CD4-positive, alpha-beta T cell treated with Interleukin-4 for 1 hour (primary cell): ENCODE measurements around the gene CYP1A2.

ENCODE experiments used
- DNase-seq, 2 donors: peaks; one replicate each; pipeline ENCODE4 v3.0.0-alpha.2; 2020 to 2022

CYP1A2 gene

DNA sequence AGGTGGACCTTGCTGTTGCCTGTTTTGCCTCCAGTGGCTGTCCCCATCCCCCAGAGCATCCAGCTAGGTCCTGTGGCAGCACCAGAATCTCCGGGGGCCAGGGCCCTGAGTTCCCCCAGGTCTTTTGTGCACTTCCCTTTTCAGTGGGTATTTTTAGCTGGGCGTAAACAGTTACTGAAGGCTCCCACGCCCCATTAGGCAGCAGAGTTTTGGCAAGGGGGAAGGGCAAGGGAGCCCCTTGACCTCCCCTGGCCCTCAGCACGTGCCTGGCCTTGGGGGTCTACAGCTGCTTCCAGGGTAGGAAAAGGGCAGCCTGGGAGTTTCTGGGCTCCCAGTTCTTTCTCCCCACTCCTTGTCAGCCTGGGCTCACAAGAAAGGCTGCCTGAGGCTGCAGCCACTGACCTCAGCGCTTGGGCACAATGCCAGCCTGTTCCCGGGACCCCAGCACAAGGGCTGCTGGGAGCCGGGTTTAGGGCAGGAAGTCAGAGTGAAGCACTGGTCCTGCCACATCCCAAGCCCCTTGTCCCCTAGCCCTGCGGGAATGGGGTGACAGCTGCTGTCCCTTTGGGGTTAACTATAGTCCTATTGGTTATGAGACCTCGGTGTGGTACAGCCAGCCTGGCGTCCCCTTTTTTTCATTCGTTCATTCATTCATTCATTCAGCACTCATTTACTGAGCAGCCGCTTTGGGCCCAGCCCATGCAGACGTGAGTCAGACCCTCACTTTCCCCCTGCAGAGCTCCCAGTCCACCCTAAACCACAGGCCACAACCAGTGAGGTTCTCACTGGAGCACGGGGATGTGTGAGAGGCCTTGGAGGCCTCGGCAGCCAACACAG is 41.7 kb downstream of the CYP1A2 start:
- peak in 1 of 2 donors; percentile 55 for DNase-seq

DNA sequence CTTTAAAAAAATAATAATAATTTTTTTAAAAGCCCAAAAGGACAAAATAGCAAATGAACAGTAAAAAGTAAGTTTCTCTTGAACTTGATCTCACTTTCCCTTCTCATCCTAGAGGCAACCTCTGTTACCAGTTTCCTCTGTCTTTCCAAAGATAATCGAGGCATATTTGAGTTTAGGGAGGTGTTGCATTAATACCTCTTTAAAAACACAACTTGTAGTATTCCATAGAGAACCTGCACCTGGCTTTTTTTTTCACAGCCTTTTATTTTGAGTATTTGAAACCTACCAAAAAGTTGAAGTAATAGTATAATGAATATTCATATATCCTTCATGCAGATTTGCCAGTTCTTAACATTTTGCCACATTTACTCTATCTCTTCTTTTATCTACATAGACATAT is 42.4 kb downstream of the CYP1A2 start:
- DNase-seq: no peak

DNA sequence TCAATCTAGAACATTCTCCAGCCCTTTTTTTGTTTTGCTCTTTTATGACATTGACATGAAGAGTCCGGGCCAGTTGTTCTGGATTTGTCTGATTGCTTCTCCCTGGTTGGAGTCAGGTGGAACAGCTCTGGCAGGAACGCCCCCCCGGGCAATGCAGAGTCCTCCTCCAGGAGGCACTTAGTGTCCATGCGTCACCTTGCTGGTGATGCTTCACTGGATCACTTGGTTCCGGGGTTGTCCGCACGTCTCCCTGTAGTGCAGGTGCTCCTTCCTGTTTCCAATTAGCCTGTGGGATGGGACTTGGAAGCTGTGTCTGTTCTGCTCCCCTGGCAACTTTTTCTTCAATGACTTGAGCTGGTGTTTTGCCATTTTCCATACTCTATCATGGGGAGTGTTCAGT is 43.0 kb downstream of the CYP1A2 start:
- no peak for DNase-seq

DNA sequence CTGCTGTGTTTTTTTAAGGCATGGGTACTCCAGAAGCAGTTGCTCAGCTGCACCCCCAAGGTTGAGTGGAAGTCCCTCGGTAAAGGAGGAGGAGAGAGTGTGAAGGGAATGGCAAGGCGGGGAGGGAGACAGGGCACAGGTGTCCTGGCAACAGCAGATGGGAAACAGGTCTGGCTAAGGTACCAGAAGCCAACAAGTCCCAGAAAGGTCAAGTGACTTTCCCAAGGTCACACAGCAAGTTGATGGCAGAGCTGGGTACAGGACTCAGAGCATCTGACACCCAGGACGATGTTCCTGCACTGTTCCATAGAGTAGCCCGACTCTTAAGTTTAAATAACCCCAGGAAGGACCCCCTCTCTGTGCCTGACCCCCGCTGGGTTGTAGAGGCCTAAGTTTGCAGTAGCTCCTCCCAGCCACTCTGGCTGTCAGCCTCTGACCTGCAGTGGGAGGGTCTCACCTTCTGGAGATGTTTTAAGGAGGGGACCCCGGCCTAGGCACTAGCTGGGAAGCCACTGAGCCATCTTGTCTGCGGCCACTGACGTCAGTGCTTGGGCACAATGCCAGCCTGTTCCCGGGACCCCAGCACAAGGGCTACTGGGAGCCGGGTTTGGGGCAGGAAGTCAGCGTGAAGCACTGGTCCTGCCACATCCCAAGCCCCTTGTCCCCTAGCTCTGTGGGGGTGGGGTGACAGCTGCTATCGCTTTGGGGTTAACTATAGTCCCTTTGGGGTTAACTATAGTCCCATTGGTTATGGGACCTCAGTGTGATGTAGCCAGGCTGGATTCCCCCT is 43.8 kb downstream of the CYP1A2 start:
- DNase-seq: no peak

DNA sequence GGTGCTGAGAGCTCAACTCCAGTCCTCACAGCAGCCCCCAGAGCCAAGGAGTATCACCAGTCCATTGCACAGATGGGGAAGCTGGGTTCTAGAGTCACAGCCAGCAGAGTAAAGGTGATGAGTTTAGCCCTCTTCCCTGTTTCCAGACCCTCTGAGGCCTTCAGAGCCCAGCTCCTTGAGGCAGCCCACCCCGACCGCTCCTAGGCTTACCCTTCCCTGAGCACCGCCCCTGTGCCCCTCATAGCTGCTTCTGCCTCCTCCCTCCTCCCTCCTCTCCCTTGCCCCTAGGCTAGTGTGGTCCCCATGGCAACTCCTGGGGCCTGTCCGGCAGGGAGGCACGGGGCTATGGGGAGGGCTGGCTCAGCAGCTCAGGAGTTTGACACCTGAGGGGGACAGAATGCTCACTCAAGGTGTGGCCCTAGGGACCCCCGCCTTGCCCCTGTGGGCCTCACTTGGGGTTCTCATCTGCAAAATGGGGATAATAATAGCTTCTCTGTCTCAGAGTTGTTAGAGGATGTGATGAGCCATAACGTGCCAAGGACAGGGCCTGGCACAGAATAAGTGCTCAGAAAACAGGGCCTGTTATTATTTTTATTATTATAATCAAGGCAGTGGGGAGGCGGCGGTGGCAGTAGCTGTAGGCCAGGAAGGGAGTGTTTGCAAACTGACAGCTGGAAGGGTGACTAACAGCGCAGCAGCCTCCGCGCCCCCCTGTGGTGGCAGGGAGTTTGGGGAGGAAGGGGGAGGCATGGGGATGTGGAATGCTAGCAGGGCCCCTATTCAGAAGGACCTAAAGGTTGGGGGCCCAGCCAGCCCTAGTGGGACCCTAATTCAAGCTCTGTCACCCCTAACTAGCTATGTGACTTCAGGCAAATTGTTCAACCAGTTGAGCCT is 44.7 kb downstream of the CYP1A2 start:
- peak; percentile 78 to 82 for DNase-seq

DNA sequence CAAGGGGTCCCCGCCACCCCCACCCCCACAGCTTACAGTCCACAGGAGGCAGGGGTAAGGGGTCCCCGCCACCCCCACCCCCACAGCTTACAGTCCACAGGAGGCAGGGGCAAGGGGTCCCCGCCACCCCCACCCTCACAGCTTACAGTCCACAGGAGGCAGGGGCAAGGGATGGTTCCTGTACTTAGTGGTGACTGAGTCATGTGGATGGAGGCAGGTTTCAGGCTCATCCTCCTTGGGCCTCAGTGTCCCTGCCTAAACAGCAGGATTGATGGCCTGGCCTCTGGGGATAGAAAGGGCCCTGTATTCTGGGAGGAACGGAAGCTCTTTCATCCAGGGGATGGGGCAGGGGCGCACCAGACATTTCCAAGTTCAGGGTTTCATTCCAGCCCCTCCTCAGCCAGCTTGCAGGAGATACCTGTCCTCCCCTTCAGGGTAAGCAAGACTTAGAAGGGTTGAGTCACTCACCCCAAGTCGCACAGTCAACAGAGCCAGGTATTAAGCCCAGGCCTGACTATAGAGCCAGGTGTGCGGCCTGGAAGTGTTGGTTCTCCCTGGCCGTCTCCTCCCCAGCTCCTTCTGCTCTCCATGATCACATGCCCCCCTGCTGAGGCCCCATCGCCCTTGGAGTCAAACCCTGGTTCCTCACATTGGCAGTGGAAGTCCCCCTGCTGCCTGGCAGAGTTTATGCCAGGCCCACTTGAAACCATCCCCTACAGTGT is 45.8 kb downstream of the CYP1A2 start:
- no peak for DNase-seq

DNA sequence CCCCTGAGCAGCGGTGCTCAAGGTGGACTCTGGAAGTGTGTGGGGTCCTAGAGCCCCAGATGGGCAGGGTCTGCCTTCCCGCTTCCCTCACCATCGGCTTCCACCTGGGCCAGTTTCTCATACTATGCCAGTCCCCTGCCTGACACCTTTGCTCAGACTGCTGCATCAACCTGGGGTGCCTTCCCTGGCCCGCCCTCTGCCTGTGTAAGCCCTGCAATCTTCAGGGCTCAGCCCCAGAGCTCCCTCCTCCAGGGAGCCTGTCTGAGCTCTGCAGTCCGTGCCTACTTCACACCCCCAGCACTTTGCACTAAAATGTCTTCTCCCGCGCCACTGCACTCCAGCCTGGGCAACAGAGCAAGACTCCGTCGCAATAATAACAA is 46.3 kb downstream of the CYP1A2 start:
- no peak for DNase-seq

DNA sequence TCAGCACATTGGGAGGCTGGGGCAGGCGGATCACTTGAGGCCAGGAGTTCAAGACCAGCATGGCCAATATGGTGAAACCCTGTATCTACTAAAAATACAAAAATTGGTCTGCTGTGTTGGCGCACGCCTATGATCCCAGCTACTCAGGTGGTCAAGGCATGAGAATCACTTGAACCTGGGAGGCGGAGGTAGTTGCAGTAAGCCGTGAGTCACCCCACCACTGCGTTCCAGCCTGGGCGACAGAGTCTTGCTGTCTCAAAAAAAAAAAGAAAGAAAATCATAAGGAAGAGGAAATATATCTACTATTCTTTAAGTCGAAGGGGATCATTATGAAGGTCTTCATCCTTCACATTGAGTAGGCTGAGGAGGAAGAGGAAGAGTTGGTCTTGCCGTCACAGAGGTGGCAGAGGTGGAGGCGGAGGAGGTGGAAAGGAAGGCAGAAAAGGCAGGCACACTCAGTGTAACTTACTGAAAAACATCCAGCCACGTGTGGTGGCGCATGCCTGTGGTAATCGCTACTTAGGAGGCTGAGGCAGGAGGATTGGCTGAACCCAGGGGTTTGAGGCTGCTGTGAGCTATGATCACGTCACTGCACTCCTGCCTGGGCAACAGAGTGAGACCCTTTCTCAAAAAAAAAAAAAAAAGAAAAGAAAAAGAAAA is 47.5 kb downstream of the CYP1A2 start:
- DNase-seq: peak in 1 of 2 donors; percentile 46

DNA sequence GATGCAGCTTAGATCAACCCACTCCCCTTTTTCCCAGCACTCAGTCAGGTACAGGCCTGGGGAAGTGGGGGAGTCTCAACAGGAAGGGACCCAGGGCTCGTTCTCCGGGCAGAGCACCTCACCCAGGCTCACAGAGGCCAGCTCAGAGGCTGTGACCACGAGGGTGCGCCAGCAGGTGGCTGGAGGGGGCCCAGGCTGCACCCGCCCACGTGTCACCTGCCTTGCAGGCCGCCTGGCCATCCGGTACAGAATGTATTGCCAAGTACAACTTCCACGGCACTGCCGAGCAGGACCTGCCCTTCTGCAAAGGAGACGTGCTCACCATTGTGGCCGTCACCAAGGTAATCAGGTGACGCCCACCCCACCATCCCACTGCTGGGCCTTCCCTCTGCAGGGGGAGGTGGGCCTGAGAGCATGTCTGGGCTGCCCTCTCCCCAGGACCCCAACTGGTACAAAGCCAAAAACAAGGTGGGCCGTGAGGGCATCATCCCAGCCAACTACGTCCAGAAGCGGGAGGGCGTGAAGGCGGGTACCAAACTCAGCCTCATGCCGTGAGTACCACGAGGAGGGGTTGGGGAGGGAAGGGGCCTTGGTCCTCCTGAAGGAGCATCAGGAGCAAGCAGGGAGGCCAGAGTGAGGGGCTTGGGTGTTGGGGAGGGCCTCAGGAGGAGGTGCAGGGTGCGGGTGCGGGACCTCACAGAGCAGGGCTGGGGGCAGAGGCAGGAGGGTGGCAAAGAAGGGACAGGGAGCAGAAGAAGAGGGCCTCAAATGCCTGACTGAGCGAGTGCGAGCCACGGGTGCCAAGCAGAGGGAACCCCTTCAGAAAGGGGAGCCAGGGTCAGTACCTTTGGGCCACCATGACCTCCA is 50.0 kb downstream of the CYP1A2 start:
- no peak for DNase-seq

DNA sequence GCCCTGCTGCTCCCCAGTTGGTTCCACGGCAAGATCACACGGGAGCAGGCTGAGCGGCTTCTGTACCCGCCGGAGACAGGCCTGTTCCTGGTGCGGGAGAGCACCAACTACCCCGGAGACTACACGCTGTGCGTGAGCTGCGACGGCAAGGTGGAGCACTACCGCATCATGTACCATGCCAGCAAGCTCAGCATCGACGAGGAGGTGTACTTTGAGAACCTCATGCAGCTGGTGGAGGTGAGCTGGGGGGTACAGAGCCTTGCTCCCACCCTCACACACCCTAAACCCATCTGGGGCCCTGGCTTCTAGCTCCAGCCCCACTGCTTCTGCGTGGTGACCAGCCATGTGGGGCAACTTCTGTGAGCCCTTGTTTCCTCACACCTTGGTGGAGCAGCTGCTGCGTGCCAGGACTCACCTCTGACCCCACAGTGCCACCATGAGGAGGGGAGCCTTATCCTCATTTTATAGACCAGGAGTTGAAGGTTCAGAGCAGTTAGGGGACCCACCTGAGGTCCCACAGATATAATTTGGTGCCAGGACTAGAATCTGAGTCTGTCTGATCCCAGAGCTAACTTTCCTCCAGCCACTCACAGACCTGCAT is 50.7 kb downstream of the CYP1A2 start:
- DNase-seq: peak in 1 of 2 donors; percentile 44

DNA sequence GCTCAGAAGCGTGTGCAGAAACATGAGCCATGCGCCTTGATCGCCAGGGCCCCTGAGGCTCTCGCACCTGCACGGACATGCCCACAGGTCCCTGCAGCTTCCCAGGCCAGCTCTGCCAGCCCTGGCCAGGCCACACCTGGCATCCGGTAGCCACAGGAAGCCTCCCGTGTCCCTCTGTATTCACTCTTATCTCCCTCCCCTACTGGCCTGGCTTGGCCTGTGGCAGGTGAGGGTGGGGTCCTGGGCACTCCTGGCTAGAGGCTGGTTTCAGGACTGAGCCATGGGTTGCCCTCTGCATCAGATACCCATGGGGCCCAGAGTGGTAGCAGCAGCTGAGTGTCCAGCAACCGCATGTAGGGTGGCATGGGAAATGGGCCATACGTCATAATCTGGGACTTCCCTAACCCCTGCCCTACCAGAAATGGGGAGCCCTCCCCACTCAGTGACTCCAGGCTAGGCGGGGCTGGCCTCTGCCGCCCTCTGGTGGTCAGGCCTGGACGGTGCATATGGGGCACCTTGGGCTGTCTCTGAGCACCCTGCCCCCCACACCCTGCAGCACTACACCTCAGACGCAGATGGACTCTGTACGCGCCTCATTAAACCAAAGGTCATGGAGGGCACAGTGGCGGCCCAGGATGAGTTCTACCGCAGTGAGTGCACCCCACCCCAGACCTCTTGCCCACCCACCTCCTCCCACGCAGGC is 51.4 kb downstream of the CYP1A2 start:
- peak; percentile 92 for DNase-seq

DNA sequence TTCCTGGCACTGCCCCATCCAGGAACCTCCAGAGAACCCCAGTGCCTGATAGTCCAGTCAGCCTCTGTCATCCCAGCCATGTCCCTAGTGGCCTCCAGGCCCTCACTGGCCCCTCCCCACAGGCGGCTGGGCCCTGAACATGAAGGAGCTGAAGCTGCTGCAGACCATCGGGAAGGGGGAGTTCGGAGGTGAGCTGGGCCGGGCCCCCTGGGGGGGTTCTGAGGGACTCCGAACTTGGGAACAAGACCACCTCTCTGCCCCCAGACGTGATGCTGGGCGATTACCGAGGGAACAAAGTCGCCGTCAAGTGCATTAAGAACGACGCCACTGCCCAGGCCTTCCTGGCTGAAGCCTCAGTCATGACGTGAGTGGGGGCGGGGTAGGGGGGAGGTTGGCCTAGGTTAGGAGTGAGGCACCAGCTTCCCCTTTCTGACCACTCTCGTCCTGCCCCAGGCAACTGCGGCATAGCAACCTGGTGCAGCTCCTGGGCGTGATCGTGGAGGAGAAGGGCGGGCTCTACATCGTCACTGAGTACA is 52.0 kb downstream of the CYP1A2 start:
- DNase-seq: no peak

DNA sequence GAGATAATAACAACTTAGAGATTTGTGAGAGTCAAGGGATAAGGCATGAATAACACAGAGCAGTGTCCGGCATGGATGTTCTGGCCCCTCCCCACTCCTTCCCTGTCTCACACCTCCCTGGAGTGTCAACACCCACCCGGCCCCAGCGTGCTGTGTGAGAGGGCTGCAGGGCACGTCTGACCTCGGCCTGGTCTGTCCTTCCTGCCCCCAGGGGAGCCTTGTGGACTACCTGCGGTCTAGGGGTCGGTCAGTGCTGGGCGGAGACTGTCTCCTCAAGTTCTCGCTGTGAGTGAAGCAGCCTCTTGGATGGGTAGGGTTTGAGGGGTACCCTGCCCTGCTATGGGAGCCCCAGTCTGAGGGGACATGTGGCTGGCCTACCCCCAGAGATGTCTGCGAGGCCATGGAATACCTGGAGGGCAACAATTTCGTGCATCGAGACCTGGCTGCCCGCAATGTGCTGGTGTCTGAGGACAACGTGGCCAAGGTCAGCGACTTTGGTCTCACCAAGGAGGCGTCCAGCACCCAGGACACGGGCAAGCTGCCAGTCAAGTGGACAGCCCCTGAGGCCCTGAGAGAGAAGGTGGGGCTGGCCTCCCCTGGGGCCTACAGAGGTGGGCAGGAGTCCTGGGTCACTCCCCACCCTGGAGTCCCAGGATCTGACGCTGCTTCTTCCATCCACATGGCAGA is 52.8 kb downstream of the CYP1A2 start:
- DNase-seq: no peak

DNA sequence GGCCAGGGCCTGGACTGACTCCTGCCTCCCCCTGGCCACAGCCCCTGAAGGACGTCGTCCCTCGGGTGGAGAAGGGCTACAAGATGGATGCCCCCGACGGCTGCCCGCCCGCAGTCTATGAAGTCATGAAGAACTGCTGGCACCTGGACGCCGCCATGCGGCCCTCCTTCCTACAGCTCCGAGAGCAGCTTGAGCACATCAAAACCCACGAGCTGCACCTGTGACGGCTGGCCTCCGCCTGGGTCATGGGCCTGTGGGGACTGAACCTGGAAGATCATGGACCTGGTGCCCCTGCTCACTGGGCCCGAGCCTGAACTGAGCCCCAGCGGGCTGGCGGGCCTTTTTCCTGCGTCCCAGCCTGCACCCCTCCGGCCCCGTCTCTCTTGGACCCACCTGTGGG is 53.6 kb downstream of the CYP1A2 start:
- DNase-seq: no peak

DNA sequence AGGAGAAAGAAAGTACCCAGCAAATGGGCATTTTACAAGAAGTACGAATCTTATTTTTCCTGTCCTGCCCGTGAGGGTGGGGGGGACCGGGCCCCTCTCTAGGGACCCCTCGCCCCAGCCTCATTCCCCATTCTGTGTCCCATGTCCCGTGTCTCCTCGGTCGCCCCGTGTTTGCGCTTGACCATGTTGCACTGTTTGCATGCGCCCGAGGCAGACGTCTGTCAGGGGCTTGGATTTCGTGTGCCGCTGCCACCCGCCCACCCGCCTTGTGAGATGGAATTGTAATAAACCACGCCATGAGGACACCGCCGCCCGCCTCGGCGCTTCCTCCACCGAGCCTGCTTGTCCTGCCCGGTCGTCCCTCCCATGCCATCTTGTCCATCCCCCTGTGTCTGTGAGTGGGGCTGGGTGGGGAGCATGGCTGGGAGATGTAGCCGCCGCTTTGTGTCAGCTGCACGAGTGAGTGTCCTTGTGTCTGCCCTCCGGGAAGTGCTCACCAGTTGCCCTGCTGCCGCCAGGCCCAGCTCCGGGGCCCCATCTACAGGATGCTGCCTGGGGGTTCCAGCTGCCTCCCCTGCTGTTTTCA is 54.3 kb downstream of the CYP1A2 start:
- DNase-seq: no peak

DNA sequence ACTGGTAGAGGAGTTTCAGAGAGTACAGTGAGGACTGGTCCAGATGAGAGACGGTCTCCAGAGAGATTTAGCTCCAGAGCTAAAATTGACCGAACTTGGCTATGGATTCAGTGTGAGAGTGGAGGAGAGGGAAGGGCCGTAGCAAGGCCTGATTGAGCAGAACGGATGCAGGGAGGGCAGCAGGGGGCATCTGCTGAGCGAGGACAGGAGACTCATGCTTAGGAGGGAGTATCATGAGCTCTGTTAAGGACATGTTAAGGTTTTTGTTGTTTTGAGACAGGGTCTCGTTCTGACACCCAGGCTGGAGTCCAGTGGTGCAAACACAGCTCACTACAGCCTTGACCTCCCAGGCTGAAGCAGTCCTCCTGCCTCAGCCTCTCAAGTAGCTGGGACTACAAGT is 56.3 kb downstream of the CYP1A2 start:
- no peak for DNase-seq
